GM18520 (cell line): Measurements from ENCODE around the gene COMMD4.

ENCODE experiments used
- ATAC-seq: cut with Tn5 transposase; IDR thresholded peaks from one replicate; pipeline ENCODE4 v1.9.1; 2021; ENCODE audit not compliant: unreplicated experiment

The COMMD4 gene

DNA sequence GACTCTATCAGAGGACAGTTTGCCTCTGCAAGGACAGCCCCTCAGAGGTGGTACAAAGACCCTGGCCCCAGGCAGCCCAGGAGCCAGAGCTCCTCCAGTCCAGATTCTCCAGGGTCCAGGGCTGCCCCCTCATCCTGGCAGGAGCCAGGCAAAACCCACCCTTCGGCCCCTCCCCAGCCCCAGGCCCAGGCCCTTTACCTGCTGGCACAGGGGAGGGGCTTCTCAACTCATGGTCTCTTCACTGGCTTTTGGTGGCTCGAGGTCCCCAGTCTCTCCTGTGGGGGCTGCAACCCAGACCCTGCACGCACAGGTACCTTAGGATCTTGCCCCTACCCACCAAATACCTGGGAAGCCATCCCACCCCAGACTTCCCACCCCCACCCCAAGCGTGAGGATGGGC lies 19.5 kb downstream of the COMMD4 start:
- ATAC-seq, result no peak

DNA sequence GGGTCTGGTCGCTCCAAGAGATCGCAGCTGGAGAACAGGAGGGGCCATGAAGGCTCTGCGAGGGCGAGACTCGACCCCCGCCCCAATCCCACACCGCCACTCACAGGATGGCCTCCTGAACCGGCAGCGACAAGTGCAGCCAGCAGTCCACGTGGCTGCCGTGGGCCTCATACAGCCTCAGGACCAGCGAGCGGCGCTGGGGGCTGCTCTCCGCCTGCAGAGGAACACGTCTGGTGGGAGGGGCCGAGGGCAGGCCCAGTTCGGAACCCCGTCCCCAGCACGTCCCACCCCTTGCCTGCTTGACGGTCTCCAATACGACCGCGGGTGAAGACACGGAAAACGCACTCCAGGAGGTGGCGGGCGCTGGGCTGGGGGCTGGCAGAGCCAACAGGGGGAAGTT lies 20.1 kb downstream of the COMMD4 start:
- ATAC-seq, result no peak

DNA sequence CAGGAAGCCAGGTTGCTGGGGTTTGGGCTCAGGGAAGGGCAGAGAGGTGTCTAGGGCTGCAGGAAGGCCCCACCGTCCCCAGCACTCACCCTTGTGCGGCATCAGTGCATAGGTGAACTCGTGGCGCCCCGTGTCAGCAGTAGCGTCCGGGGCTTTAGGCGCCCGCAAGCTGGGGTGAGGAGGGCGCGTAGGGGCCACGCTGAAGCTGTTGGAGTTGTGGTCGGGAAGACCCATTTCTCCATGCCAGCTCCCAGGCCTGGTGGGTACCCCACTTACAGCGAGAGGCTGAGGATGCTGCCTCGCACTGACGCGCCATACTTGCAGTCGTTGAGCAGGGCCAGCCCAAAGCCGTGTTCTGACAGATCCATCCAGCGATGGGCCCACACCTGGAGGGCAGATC lies 20.7 kb downstream of the COMMD4 start:
- ATAC-seq, result no peak

DNA sequence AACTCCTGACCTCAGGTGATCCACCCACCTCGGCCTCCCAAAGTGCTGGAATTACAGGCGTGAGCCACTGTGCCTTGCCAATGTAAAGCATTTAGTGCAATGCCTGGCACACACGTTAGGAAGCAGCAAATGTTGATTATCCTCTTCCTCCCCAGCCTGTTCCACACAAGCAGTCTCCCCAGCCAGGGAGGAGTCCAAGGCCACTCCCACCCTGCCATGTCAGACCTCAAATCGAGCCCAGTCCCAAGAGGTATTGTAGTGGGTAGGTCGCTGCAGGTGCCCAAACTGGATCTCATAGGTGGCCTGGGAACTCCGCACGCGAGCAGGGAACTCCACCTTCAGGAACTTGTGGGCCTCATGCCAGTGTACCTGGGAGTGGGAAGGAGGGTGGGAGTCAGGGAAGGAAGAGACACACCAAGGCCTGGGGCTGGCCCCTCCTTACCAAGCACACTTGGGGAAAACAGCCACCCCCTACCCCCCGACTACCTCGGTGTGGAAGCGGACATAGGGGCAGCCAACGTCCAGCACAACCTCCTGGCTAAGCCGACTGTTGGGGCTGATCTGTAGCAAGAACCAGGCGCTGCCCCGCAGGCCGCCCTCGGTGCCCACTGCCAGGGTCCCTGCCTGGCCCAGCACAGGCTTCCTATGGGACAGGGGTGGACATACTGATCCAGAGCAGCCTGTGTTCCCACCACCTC lies 22.3 kb downstream of the COMMD4 start:
- no peak for ATAC-seq

DNA sequence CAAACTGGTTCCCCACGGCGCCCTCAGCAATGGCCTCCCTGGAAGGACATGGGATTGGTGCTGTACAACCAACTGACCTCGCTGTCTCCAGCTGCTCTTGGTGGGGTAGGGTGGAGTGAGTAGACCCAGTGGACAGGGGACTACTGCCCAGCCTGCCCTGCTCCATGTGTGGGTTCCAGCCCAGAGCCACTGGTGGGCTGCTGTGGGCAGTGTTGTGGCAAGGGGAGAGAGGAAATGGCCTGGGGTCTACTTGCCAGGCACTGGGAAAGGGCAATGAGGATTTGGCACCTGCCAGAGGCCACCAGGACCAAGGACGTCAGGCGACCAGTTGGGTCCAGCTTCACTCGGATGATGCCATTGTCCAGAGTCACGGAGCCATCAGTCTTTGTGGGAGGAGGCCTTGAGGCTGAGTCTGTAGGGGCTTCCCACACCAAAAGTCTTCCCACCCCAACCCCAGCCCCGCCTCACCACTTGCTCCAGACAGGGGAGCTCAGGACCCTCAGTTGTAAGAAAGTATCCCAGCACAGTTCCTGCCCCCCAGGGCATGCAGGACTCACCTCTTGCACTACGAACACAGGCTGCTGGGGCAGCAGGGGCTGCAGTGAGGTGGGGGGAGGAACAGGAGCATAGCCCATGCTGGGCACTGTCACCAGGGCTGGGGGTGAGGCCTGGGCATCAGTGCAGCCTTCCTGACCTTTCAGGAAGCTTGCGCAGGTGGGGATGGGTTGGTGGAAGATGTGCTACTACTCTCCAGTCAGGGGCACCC lies 23.1 kb downstream of the COMMD4 start:
- no peak for ATAC-seq

DNA sequence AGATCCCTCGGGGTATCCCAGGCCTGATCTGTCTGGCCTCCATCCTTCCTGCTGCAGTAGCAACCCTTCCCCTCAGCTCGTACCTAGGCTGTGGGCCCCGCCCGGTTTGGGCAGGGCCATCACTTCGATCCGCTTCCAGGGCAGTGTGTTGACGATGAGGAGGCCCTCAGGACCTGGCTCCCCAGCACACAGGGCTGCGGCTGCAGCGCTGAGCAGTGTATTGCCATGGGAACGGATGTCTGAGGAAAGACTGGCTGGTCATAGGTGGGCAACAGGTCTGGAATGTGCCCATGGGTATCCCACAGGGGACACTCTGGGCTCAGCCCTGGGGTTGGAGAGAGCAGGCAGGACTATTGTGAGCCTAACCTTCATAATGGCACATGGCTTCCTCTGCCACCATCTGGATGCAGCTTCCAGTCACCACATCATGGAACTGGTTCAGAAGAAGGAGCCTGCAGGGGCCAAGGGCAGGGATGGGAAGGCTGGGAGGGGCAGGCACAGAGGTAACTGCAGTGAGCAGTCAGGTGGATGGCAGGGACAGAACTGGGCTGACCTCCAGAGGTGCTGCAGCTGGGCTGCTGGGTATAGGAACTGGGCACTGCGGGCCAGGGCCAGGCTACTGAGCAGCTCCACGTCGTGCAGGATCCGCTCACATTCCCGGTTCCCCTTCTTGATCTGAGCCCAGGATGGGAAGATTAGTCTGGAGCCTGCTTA lies 23.8 kb downstream of the COMMD4 start:
- no peak for ATAC-seq

DNA sequence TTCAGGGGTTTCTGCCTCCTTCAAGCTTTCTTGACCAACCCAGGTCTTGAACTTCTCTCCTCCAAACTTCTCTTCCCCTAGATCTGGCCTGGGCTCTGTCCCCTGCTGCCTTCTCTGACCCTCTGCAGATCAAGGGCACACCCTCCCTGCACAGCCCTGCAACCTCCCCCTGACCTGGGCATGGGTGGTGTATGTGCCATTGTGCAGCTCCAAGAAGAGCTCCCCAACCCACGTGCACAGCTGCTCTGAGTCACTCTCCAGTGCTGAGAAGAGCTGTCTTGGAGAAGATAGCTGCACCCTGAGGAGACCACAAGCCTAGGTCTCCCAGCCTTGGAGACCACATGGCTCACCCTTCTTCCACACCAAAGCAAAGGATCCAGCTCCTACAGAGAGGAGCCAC lies 24.5 kb downstream of the COMMD4 start:
- ATAC-seq, result no peak

DNA sequence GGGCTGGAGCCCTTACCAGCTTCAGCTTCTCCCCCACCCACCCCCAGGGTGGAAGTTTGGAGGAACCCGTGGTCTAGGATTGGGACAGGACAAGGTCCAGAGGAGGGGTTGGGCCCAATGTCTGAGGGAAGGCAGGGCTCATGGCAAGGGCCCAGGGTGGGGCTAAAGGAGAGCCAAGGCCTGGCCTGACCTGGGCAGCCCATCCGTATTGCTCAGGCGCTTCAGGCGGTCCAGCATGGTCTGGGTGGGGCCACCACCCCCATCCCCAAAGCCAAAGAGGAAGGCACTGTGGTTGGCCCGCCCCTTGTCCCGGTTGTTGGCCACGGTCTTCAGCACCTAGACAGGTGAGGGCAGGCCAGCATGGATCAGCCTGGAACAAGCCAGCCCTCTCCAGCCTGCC lies 25.0 kb downstream of the COMMD4 start:
- no peak for ATAC-seq

DNA sequence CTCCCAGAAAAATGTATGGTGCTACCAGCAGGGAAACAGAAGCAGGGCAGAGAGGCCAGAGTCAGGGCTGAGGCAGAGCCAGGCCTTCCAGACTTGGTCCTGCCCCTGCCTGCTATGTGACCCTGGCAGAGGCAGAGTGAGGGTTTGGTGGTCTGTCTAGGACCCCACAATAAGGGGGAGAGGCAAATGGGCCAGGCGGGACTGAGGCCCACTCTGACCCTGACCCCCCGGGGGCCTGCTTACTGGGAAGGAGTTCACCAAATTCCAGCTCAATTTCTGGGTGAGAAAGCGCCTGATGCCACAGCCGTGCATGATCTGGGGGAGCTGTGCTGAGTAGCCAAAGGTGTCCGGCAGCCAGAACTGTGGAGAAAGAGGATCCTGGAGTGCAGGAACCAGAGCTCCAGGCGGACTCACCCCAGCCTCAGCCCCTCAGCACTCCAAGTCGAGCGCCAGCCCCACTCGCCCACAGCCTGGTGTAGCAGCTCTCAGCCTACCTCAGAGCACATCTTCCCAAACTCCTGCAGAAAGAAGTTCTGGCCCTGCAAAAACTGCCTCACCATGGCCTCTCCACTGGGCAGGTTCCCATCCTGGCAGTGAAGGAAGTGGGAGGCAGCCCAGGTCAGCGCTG lies 25.6 kb downstream of the COMMD4 start:
- no peak for ATAC-seq

DNA sequence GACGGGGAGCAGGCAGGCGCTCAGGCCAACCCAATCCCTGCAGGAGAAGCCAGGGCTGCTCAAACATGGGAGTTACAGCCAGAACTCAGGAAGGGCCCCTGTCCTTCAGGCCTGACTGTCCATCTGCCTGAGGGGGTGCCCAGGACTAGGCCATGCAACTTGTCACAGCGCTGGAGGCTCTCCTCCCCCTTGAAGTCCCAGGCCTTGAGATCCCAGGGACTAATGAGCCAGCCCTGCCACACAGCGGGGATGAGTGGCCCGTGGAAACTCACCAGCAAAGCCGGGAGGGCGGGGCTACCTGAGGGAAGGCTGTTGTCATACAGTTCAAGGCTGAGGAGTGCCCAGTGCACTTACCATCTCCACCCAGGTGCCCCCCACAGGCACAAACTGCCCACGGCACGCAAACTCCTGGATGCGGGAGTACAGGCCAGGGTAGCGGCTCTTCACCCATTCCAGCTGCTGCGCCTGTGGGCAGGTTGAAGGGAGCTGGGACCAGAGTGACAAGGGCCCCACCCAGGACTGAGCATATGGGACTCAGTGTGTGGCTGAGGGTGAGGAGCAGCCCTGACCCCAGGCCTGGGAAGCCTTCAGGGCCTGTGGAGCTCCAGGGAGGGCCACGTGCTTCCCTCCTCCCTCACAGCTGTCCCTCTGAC lies 26.3 kb downstream of the COMMD4 start:
- ATAC-seq, result no peak

DNA sequence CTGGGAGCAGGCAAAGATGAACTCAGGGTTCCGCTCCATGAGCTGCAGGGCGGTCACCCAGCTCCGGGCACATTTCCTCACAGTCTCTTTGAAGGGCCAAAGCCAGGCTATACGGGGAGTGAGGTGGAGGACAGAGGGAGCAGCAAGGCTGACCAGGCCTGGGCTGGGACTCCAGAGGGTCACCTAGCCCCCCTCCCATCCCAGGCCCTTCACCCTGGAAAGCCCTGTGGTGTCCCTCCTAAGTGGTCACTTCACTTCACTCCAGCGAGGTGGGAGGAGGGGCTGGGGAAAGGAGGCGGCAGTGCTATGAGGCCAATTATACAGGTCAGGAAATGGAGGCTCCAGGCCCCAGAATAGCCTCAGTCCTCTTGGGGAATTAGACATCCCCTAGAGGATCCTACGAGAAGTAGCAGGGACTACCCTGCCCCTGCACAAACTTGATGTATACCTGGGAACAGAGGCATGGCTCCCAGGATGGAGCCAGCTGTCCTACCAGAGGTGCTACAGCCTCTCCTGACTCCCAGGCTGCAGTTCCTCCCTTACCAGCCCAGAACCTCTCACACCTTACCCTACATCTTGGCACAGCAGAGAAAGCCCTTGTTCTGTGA lies 26.9 kb downstream of the COMMD4 start:
- ATAC-seq, result no peak

DNA sequence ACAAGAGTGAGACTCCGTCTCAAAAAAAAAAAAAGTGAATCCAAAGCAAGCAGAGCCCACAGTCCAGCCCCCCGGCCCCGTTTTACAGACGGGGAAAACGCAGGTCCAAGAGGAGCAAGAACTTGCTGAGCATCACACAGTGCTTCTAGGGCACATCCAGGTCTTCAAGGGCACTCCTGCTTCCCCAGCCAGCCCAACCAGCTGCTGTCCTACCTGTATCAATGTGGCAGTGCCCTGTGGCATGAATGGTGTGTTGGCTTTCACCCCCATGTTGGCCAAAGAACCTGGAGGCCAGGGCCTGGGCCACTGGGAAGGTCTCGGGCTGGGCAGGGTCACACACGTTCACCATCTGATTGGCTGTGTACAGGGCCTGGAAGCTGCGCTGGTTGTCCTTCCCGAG lies 27.9 kb downstream of the COMMD4 start:
- no peak for ATAC-seq

DNA sequence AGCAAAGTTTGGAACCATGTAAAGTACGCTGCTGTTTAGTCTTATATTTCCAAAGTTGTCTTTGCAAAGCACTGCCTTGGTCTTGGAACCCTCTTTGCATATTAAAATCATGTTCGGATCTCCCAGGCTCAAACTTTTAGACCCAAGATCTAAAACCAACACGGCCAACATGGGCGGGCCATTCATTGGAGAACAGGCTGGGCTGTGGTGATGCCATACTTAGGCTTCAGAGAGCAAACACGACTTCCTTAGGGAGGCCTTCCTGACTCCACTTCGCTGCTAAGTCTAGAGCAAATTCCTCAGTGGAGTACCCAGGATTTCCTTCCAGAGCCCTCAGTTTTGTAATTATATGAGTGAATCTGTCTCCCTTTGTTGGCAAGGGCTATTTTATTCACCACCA lies 29.0 kb downstream of the COMMD4 start:
- ATAC-seq, result no peak

DNA sequence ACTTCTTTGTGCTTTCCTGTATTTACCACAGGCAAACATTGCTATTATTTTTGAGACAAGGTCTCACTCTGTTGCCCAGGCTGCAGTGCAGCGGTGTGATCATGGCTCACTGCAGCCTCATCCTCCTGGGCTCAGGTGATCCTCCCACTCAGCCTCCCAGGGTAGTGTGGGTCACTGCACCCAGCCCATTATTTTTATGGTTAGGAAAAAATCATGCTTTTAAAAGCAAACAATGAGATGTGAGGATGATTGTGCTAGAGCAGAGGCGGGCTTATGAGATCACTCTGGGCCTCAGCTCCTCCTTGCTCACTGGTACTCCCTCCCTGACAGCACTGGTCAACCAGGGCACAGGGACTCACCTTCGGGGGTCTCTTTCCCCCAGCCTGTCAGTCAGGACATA lies 30.3 kb downstream of the COMMD4 start:
- ATAC-seq, result no peak

DNA sequence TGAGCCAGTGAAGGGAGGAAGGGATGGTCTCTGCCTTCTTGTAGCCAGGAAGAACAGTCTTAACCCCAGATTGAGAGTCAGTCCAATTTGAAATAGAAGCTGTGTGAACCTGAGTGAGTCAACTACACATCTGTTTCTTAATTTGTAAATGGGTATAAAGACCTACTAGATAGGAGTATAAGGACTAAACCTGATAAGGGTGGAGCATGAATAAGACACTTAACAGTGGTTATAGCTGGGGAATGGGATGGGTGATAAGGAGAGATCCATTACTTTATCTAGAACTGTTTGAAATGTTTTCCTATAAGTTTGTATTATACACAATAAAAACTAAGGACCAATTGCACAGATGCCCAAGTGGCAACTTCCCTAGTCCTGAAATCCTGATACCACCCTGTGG lies 31.1 kb downstream of the COMMD4 start:
- ATAC-seq, result no peak

DNA sequence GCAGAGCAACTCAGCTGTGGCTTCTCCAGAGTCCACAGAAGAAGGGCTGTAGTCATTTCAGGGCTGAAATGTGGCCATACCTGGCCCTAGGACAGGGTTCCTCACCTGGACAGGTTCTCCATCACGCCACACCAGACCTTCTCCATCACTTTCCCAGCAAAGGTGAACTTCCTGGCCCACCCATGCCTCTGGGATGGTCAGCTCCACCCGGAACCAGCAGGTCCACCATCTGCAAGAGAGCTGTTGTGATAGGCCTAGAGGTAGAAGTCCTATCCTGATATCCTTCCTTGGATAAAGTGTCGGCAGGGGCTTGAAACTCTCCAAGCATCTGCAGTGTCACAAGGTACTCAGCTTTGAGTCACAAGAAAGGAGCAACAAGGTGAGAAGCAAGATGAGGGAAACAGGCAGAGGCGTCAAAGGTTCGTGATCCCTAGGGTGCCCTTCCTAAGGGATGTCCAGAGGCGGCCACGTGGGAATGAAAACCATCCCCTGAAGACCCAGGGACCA lies 31.6 kb downstream of the COMMD4 start:
- no peak for ATAC-seq

DNA sequence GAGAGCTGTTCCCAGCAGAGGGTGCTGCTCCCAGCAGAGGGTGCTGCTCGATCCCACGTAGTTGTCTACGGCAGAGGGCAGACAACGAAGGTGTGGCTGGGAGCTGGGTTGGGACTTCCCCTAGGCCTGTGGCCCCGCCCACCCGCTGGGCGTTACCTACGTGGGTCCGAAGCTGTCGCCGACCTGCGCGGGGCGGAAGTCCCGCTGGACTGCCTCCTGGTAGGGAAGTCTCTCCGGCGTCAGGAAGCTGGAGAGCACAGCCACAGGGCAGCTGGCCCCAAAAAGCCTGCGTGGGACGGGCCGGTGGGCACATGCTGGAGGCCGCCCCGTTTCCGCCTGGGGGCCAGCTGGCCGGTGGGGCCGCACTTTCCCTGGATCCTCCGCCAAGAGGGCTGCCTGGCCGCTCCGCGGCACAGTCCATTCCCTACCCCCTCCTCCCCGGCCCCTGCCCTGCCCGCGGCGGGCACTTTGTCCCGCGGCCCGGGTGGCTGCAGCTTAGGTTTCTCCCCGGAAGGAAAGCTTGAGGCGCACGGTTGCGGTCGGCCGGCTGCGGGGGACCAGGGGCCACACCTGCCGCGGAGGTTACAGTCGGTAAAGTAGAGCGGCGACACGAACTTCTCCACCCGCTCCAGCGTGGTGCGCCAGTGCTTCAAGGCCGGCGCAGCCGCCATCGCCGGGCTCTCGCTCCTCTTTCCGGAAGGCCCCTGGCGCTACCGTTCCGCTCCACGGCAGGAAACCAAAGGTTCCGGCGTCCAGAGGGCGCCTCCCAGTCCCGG lies 32.2 kb downstream of the COMMD4 start, which contains the start of gene MAN2C1:
Gene MAN2C1 (minus strand): TSS at position 695 of the 776 bp plus-strand sequence. CDS start 24 bp downstream, at position 671.
- ATAC-seq, result peak; percentile 83

DNA sequence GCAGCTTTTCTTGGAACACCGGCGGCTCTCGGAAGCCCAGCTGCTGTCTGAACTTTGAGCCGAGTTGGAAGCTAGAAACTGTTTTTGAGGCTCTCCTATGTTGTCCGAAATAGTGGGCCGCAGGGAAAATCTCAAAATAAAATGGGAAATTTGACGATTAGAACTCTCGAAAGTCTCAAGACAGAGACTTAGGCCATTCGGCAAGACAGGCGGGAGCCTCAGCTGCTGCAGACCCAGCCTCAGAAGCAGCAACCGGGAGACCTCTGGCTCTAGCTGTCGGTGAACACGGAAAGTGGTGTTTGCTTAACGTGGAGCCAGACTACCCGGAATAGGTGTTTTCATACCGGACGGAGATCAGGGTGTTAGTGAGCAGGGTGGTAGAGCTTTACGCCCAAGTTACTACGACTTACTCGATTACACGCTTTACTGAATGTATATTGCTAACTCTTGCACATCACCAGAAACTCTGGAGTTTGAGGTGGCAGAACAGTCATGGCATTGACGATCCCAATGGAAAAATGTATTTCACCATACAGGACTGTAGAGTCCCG lies 32.9 kb downstream of the COMMD4 start:
- ATAC-seq, result no peak

DNA sequence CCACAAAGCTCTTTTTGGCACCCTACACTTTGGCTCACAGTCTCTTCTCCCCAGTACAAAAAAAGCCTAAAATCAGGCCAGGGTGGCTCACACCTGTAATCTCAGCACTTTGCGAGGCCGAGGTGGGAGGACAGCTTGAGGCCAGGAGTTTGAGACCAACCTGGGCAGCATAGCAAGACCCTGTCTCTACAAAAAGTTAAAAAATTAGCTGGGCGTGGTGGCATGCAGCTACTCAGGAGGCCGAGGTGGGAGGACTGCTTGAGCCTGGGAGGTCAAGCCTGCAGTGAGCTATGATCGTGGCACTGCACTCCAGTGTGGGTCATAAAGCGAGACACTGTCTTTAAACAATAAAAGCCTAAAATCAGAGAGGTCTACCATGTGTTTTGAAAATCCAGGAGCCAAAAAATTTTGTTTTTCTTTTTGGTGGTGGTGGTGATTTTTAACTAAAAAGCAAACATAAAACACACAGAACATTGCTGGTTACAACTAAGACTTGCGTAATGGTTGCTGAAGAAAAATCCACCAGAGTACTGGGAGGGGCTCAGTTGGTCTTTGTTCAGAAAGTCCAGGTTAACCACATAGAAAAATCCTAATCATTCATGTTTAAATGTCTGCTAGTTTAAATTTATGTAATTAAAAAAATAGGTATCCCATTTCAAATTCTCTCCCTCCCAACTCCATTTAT lies 34.2 kb downstream of the COMMD4 start:
- no peak for ATAC-seq
